NCI-H748 treated with DMSO at 0.1 percent for 48 hours (cell line): Measurements from ENCODE around the gene CHAD.
"Not testable (repeated sequence)": the region's sequence is repeated elsewhere in the genome, so short reads cannot be mapped to it uniquely, and the experiment has no call there.

ENCODE experiments used
- DNase-seq: peaks from one replicate; lab custom pipeline; 2025; lab: John Stamatoyannopoulos, UW

The CHAD gene

GRCh38 chr17:50473901-50474300, 5.2 kb upstream of the CHAD start:
- no peak for DNase-seq

- not testable (repeated sequence) for DNase-seq
These were observed 4.1 kb upstream of the CHAD start for GRCh38 chr17:50472761-50473161.

- no peak for DNase-seq
These were observed 3.6 kb upstream of the CHAD start for GRCh38 chr17:50472286-50472685.

- DNase-seq: no peak
These were observed 2.6 kb upstream of the CHAD start for GRCh38 chr17:50471009-50471905.

- no peak for DNase-seq
These were observed 1.7 kb upstream of the CHAD start for GRCh38 chr17:50470426-50470825.

- DNase-seq: no peak
These were observed 1.1 kb upstream of the CHAD start for GRCh38 chr17:50469671-50470305.

GRCh38 chr17:50469208-50469605, 527 bp upstream of the CHAD start:
- DNase-seq: no peak

- DNase-seq: no peak
These were observed 801 bp downstream of the CHAD start for GRCh38 chr17:50467855-50468303.

GRCh38 chr17:50467114-50467854, 1.4 kb downstream of the CHAD start:
- no peak for DNase-seq

- DNase-seq: no peak
These were observed 2.1 kb downstream of the CHAD start for GRCh38 chr17:50466371-50467113.

- DNase-seq: no peak
These were observed 3.0 kb downstream of the CHAD start for GRCh38 chr17:50465635-50466034.

GRCh38 chr17:50465171-50465570, 3.5 kb downstream of the CHAD start:
- DNase-seq: no peak

- DNase-seq: no peak
These were observed 3.9 kb downstream of the CHAD start for GRCh38 chr17:50464736-50465135.

GRCh38 chr17:50464121-50464520, 4.6 kb downstream of the CHAD start:
- DNase-seq: no peak

- DNase-seq: no peak
These were observed 6.2 kb downstream of the CHAD start for GRCh38 chr17:50462446-50462845.

GRCh38 chr17:50461550-50462132, 7.0 kb downstream of the CHAD start:
- DNase-seq: no peak

- DNase-seq: no peak
These were observed 7.7 kb downstream of the CHAD start for GRCh38 chr17:50460831-50461526.

GRCh38 chr17:50459756-50460155, 8.9 kb downstream of the CHAD start:
- DNase-seq: no peak

- no peak for DNase-seq
These were observed 9.7 kb downstream of the CHAD start for GRCh38 chr17:50458701-50459676.

- DNase-seq: no peak
These were observed 10.4 kb downstream of the CHAD start for GRCh38 chr17:50458270-50458669.
